HUDEP-2 (cell line): ENCODE data around the gene TBC1D17.

Source experiments
- DNase-seq, 76 experiments: peaks; one replicate each; lab custom pipeline; 2025; ENCODE audit not compliant: unreplicated experiment in 76 of 76; lab: John Stamatoyannopoulos, UW

TBC1D17 gene

GRCh38 chr19:49847731-49848696, 29.5 kb upstream of the TBC1D17 start:
- DNase-seq, result peak in 39 of 76 experiments; percentile 10 to 72 (median 45)

DNA sequence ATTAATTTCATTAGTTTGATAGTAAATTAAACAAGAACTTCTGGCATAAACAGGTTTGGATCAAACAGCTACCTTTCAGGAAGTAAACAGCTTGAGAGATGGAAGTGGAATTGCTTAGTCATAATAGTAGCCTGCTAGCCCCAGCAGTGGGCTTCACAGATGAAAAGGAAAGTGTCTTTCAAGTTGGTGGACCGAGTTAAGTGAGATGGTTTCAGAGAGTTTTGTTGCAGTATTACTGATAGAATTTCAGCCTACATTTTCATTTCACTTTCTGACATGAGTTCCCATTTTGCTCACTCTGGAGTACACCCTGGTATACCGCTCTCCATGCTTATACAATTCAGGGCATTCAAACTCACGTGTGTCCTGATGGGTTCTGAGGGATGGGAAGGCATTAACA, 28.6 kb upstream of the TBC1D17 start:
- DNase-seq, result no peak

GRCh38 chr19:49849433-49850220, 27.9 kb upstream of the TBC1D17 start:
- DNase-seq, result no peak

GRCh38 chr19:49850221-49850486, 27.3 kb upstream of the TBC1D17 start:
- DNase-seq, result no peak

GRCh38 chr19:49850487-49851342, 26.8 kb upstream of the TBC1D17 start, which contains the start of gene PTOV1:
Gene PTOV1, plus strand, starts transcription at chr19:49851159.
- DNase-seq, result peak in 75 of 76 experiments; percentile 39 to 100 (median 88)

GRCh38 chr19:49851456-49852259, 25.8 kb upstream of the TBC1D17 start:
- peak in 6 of 76 experiments; percentile 19 to 39 (median 28) for DNase-seq

GRCh38 chr19:49852631-49853126, 24.8 kb upstream of the TBC1D17 start:
- DNase-seq, result no peak

DNA sequence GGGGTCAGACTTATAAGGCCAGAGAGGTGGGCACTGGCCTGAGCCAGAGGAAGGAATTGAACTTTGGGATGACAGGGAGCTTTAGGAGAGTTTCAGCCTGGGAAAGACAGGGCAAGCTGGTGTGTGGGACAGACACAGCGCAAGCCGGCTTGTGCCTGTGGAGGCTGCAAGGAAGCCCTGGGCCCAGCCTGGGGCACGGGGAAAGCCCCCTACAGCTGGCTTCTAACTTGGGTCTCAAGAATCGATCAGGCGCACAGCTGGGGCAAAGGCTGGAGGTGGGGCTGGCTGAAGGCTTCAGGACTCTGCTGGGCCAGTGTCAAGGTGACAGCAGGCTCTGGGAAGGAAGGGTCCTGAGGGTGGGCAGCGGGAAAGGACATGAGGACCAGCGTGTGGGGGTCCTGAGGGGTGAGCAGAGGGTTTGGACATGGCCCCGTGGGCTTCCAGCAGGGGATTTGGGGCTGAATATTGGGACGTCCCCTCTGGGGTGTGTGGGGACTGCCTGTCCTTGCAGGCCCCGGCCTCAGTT, 23.6 kb upstream of the TBC1D17 start:
- no peak for DNase-seq

GRCh38 chr19:49854378-49855263, 22.9 kb upstream of the TBC1D17 start:
- DNase-seq, result no peak

DNA sequence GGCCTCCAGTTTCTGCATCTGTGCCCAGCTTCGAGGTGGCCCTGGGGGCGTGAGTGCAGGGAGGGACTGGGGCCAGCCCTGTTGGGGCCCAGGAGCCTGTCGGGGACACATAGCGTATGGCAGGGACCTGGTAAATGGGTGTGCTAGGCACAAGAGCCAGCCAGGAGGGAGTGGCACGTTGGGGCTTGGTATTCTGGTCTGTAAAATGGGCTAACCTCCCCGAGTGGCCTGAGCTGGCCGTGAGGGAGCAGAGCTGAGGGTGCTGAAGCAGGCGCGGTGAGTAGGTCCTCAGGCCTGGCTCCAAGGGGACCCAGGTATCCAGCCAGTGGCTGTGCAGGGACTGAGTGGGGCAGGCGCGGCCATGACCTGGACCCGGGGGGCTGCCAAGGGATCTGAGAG, 22.2 kb upstream of the TBC1D17 start:
- no peak for DNase-seq

GRCh38 chr19:49855676-49856573, 21.6 kb upstream of the TBC1D17 start:
- DNase-seq, result no peak

GRCh38 chr19:49856574-49857021, 20.9 kb upstream of the TBC1D17 start:
- DNase-seq, result no peak

DNA sequence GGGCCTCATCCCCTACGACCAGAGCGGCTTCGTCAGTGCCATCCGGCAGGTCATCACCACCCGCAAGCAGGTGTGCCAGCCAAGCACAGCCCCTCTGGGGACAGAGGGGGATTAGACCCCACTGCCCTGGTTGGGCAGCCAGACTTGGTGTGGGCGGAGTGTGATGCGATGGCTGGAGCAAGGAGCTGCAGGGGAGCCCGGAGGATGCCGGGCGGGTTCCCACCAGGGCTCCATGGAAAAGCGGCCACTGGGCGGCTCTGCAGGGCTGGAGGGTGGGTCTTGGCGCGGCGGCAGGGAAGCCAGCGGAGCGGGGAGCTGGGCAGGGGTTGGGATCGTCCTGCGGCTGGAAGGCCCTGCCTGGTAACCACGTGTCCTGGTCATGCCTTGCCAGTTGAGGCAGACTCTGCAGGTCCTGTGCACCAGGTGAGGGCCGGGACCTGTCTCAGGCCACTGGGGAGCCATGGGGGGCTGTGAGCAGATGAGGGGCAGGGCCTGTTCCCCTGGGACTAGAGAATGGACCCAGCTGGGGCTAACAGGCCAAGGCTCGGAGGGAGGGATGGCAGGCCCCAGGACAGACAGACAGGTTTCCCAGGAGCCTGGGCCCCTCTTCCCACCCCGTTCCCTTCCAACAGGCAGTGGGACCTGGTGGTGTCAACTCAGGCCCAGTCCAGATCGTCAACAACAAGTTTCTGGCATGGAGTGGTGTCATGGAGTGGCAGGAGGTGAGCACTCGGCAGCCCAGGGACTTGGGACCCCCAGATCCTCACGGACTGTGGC, 20.3 kb upstream of the TBC1D17 start:
- no peak for DNase-seq

DNA sequence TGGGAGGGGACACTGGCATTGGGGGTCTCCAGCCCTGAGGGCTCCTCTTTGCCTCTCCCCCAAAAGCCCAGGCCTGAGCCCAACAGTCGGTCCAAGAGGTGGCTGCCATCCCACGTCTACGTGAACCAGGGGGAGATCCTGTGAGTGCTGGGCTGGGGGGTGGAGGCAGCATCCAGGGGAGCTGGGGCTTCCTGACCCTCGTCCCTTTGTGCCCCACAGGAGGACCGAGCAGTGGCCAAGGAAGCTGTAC, 19.7 kb upstream of the TBC1D17 start:
- DNase-seq, result no peak

DNA sequence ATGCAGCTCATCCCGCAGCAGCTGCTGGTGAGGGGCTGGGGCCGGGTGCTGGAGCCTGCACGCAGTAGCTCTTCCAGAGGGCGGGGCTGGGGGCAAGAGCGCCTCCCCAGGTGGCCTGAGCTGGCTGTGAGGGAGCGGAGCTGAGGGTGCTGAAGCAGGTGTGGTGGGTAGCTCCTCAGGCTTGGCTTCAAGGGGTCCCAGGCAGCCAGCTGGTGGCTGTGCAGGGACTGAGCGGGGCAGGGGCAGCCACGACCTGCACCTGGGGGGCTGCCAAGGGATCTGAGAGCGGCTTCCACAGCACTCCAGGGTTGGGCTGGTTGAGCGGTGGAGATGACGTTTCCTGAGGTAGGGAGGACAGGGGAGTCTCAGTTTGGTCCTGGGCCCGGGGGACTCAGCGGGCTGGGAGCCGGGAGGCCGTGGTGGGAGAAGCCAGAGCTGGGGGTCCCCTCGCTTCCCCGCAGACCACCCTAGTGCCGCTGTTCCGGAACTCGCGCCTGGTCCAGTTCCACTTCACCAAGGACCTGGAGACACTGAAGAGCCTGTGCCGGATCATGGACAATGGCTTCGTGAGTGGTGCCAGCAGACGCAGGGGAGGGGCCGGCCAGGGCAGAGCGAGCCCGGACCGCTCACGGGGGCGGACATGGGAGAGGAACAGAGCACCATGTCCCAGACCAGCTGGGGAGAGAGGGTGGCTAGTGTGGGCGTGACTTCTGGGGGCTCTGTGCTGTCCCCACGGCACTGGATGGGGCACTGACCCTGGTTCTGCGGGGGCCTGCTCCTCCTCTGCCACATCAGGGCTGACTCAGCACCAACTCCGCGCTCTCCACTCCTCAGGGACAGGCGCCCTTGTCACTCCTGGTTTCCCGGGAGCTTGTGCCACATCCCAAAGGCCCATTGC, 19.2 kb upstream of the TBC1D17 start:
- DNase-seq, result no peak

DNA sequence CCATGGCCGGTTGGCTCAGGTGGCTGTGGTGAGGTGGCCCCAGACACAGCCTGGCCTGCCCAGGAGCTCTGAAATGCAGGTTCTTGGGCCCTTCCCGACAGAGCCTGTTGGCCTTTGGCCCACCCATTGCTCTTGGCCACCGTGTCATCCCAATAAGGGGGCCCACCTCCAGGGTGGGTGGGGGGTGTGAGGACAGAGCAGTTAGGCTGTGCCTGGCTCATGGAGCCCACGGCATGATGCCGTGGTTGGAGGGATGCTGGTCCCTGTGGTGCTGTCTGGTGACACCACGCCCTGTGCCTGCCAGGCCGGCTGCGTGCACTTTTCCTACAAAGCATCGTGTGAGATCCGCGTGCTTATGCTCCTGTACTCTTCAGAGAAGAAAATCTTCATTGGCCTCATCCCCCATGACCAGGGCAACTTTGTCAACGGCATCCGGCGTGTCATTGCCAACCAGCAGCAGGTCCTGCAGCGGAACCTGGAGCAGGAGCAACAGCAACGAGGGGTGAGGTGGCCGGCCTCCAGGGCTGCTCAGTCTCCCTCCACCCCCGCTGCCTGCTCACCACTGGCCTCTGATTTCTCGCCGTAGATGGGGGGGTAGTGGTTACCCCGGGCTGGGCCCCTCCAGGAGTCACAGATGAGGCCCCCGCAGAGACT, 17.7 kb upstream of the TBC1D17 start:
- DNase-seq, result no peak
